Stimulated activated CD8-positive, alpha-beta memory T cell treated with anti-CD3 and anti-CD28 coated beads, Interleukin-15, amount 100 ng/mL, for 1 hour (primary cell): ENCODE measurements around the gene ZNF816.
"Not testable (repeated sequence)": the region's sequence is repeated elsewhere in the genome, so short reads cannot be mapped to it uniquely, and the experiment has no call there.

ENCODE experiments used
- DNase-seq: peaks from one replicate; pipeline ENCODE4 v3.0.0-alpha.2; 2020; ENCODE audit warnings: low read depth

The ZNF816 gene

GRCh38 chr19:52959613-52960295 is 2.9 kb downstream of the ZNF816 start:
- DNase-seq: no peak

GRCh38 chr19:52957591-52957990 is 5.1 kb downstream of the ZNF816 start:
- no peak for DNase-seq

- DNase-seq: no peak
These were observed 5.8 kb downstream of the ZNF816 start for GRCh38 chr19:52956917-52957316.

GRCh38 chr19:52949422-52949821 is 13.3 kb downstream of the ZNF816 start:
- no peak for DNase-seq

- no peak for DNase-seq
These were observed 14.5 kb downstream of the ZNF816 start for GRCh38 chr19:52948025-52948770.

GRCh38 chr19:52946322-52947310 is 16.1 kb downstream of the ZNF816 start:
- DNase-seq: no peak

- no peak for DNase-seq
These were observed 16.9 kb downstream of the ZNF816 start for GRCh38 chr19:52945652-52946321.

GRCh38 chr19:52944703-52945493 is 17.8 kb downstream of the ZNF816 start:
- not testable (repeated sequence) for DNase-seq

- no peak for DNase-seq
These were observed 18.6 kb downstream of the ZNF816 start for GRCh38 chr19:52943884-52944643.

- no peak for DNase-seq
These were observed 19.4 kb downstream of the ZNF816 start for GRCh38 chr19:52943134-52943883.

- DNase-seq: peak; percentile 91
These were observed 20.1 kb downstream of the ZNF816 start for GRCh38 chr19:52942386-52943133.

- DNase-seq: no peak
These were observed 20.7 kb downstream of the ZNF816 start for GRCh38 chr19:52941941-52942385.

GRCh38 chr19:52941523-52941922 is 21.2 kb downstream of the ZNF816 start:
- DNase-seq: not testable (repeated sequence)

GRCh38 chr19:52940905-52941304 is 21.8 kb downstream of the ZNF816 start:
- not testable (repeated sequence) for DNase-seq

- DNase-seq: no peak
These were observed 23.9 kb downstream of the ZNF816 start for GRCh38 chr19:52938761-52939160.

GRCh38 chr19:52936954-52937325 is 25.7 kb downstream of the ZNF816 start:
- DNase-seq: no peak

- no peak for DNase-seq
These were observed 26.3 kb downstream of the ZNF816 start for GRCh38 chr19:52936151-52936953.

GRCh38 chr19:52935434-52935833 is 27.2 kb downstream of the ZNF816 start:
- no peak for DNase-seq
